IPS-18a (cell line): ENCODE data around the gene BUB1B.

ENCODE experiments used
- H3K27ac ChIP-seq: one replicate; pipeline ENCODE4 v1.5.1; 2013; ENCODE audit warnings: low read length
- H3K27me3 ChIP-seq: one replicate; pipeline ENCODE4 v1.6.1; 2013; ENCODE audit warnings: mild to moderate bottlenecking, low read length; ENCODE audit not compliant: control insufficient read depth, insufficient read depth
- H3K36me3 ChIP-seq: one replicate; pipeline ENCODE4 v1.6.1; 2013; ENCODE audit warnings: low read depth, low read length; ENCODE audit not compliant: control insufficient read depth
- H3K4me1 ChIP-seq: one replicate; pipeline ENCODE4 v1.6.1; 2013; ENCODE audit warnings: low read depth, low read length; ENCODE audit not compliant: control insufficient read depth
- H3K4me3 ChIP-seq: one replicate; pipeline ENCODE4 v1.5.1; 2013; ENCODE audit warnings: low read length
- H3K9ac ChIP-seq: one replicate; pipeline ENCODE4 v1.6.1; 2013; ENCODE audit warnings: mild to moderate bottlenecking, low read length, moderate library complexity
- H3K9me3 ChIP-seq: one replicate; pipeline ENCODE4 v1.6.1; 2013; ENCODE audit warnings: low read depth, low read length; ENCODE audit not compliant: control insufficient read depth

The BUB1B gene

DNA sequence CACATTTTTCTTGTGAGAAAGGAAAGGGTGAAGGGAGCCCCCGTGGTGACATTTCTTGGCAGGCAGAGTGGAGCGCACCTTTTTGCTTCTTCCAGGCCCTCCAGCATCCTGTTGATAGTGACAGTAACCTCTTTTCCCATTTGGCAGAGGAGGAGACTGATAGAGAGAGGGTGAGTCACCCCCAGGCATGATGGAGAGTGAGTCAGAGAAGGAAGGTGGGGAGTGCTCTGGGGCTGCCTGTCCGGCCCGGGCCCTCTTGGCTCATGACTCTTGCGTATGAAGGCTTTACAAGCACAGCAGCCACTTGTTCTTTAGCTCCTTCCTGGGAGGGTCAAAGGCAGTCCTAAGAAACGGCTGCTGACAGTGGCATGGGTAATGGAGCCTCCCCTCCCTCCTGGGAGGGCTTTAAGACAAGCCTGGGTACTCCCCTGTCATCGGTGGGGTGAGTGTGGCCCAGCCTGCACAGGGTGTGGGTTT, 106.0 kb downstream of the BUB1B start:
- H3K4me1 ChIP-seq: peaks cover 7% of the 10 kb centered on the region
- H3K27me3 ChIP-seq: no peaks in the 10 kb centered on the region
- no peak overlapping the region for H3K27ac ChIP-seq
- H3K9ac ChIP-seq: no peak overlapping the region
- no peaks in the 10 kb centered on the region for H3K36me3 ChIP-seq
- H3K9me3 ChIP-seq: no peaks in the 10 kb centered on the region
- H3K4me3 ChIP-seq: no peak overlapping the region

DNA sequence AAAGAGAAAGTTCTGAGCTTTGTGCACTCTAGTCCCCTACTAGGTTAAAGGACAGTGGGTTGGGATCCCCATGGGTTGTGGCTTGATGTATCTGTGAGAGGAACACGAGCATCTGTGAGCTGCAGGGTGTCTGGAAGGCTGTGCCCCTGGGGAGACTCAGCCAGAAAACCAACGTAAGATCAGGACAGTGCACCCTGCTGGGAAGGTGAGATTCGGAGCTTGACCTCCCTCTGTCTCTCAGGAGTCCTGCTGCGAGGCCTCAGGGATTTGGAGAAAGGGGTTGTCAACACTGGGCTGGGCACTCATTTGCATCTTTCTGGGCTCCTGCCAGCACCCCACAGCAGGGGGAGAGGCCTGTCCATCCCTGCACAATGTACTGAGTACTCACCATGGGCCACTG, 106.8 kb downstream of the BUB1B start:
- Histone ChIP-seq H3K4me1 (peaks cover 7% of the 10 kb centered on the region), H3K9ac (no peak overlapping the region), H3K9me3 (no peaks in the 10 kb centered on the region), H3K36me3 (no peaks in the 10 kb centered on the region), H3K4me3 (no peak overlapping the region), H3K27me3 (no peaks in the 10 kb centered on the region), H3K27ac (no peak overlapping the region)

DNA sequence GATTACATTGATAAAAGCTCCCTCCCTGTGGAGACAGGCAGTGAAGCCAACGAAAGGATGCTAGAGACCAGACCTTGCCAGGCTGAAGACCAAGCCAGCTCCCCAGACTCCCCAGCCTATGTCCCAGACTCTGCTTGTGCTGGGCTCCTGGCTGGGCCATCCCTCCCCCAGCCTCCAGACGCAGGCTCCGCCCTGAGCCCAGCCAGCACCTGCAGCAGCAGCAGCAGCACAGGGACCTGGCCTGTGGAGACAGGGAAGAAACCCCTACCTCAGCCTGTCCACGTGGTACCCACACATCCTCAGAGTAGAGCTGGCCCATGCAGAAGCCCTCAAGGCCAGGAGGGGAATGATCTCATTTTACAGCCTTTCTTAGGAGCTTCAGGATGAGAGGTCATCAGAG, 108.7 kb downstream of the BUB1B start:
- Histone ChIP-seq H3K36me3 (no peaks in the 10 kb centered on the region), H3K27me3 (no peaks in the 10 kb centered on the region), H3K4me1 (peaks cover 7% of the 10 kb centered on the region), H3K9ac (no peak overlapping the region), H3K9me3 (no peaks in the 10 kb centered on the region), H3K27ac (no peak overlapping the region), H3K4me3 (no peak overlapping the region)

DNA sequence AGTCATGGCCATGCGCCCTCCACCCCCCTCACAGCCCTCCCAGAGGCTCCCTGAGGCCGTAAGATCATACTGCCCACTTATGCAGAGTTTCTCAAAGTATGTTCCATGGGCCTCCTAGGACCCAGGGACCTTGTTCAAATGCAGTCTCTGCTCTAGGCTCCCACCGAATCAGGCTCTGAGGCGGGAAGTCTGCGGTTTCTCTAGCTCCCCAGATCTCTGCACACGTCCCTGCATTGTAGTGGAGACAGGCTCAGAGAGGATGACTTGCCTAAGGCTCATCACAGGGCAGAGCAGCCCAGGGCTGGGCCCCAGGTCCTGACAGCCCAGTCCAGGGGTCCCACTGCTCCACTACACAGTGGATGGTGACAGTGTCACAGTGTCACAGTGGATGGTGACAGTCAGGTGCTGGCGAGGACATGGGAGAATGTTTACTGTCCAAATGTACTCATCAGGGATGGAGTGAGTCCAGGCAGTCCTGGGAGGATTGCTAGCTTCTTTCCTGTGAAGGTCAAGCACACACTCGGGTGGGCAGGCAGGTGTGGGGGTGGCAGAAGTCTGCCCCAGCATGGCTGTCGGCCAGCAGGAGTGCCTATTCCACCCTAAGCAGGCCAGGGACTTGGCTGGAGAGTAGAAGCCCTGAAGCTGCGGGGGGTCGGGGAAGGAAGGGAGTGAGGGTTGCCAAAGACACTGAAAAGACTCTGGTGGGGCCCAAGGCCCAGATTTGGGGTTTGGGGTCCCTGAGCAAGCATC, 109.6 kb downstream of the BUB1B start:
- Histone ChIP-seq H3K27ac (no peak overlapping the region), H3K4me1 (peaks cover 7% of the 10 kb centered on the region), H3K27me3 (no peaks in the 10 kb centered on the region), H3K36me3 (no peaks in the 10 kb centered on the region), H3K9ac (no peak overlapping the region), H3K9me3 (no peaks in the 10 kb centered on the region), H3K4me3 (no peak overlapping the region)
